Breast epithelium (tissue), 4 donors: Measurements from ENCODE around the gene FRMD4A. TPM values are rescaled to one million over a fixed set of nuclear protein-coding genes. Genes with fewer than 3 reads are reported as not detected.

Experiments
- DNase-seq, 2 donors: peaks; one replicate each; pipeline ENCODE4 v3.0.0-alpha.2; 2019; ENCODE audit warnings: low spot score in 2 of 2
- H3K27ac ChIP-seq, 2 donors: fragments of 200-600 bp; sonication (generic) in 1 of 2; one replicate each; pipeline ENCODE4 v1.5.1; 2016 to 2019; ENCODE audit warnings: mild to moderate bottlenecking in 1 of 2
- H3K27me3 ChIP-seq, 2 donors: fragments of 200-600 bp; sonication (generic) in 1 of 2; one replicate each; pipeline versions ENCODE4 v1.5.1 to v1.6.0; 2017 to 2019; ENCODE audit warnings: control low read depth in 1 of 2, mild to moderate bottlenecking in 1 of 2
- H3K36me3 ChIP-seq: fragments of 200-600 bp; one replicate; pipeline ENCODE4 v1.5.1; 2019
- H3K4me1 ChIP-seq, 2 donors: fragments of 200-600 bp; sonication (generic); one replicate each; pipeline ENCODE4 v1.5.1; 2016 to 2019; ENCODE audit warnings: control low read depth in 1 of 2
- H3K4me3 ChIP-seq, 3 donors: fragments of 200-600 bp; sonication (generic); 1 replicate in 2 of 3; 2 replicates in 1 of 3; pipeline ENCODE4 v1.5.1; 2016 to 2019; ENCODE audit warnings: mild to moderate bottlenecking in 3 of 3, moderate library complexity in 2 of 3
- H3K9me3 ChIP-seq, 2 donors: fragments of 200-600 bp; sonication (generic) in 1 of 2; one replicate each; pipeline ENCODE4 v1.5.1; 2016 to 2019; ENCODE audit warnings: control low read depth in 1 of 2
- CTCF ChIP-seq, 3 donors: fragments of 450-650 bp; IDR thresholded peaks; one replicate each; pipeline ENCODE4 v1.5.1; 2016 to 2017; ENCODE audit warnings: antibody characterized with exemption in 3 of 3, mild to moderate bottlenecking in 3 of 3, moderate library complexity in 3 of 3
- POLR2A ChIP-seq: fragments of 450-650 bp; IDR thresholded peaks from one replicate; pipeline ENCODE4 v1.6.1; 2016; ENCODE audit warnings: antibody characterized with exemption, mild to moderate bottlenecking, moderate library complexity
- POLR2AphosphoS5 ChIP-seq, 3 donors: sonication (generic); formaldehyde crosslinking; IDR thresholded peaks; one replicate each; pipeline ENCODE4 v1.6.1; 2017; ENCODE audit warnings: antibody characterized with exemption in 3 of 3
- intact Hi-C: fragments of 100-400 bp; cut with DNase I; formaldehyde crosslinking; loops from one replicate; pipeline ENCODE4 v1.15.1; 2023; ENCODE audit warnings: low total_unique reads
- total RNA-seq, 3 donors: library from RNA; depleted of rRNA; stranded (reverse); fragments of >200 nt; gene quantifications; one replicate each; pipeline ENCODE4 v1.1.0, GENCODE V29; 2016

FRMD4A gene
- total RNA-seq, 3 donors from 2014 or later, result 27.5 to 107 (median 34.4) TPM

- peak overlapping the region in 1 of 3 donors; percentile 24 for H3K4me3 ChIP-seq
- no peak for DNase-seq
- no peaks in the 10 kb centered on the region for H3K27me3 ChIP-seq
- no peak for TF ChIP-seq POLR2AphosphoS5 (IDR thresholded peaks at IDR 0.05)
- TF ChIP-seq CTCF (IDR thresholded peaks at IDR 0.05), result no peak
- TF ChIP-seq POLR2A, result no peak
- H3K9me3 ChIP-seq, result no peaks in the 10 kb centered on the region
- intact Hi-C loops, result no loop called here
- H3K27ac ChIP-seq, result no peak overlapping the region
- H3K4me1 ChIP-seq, result no peaks in the 10 kb centered on the region
- no peaks in the 10 kb centered on the region for H3K36me3 ChIP-seq
Measured at GRCh38 chr10:14089556-14090292, 241.0 kb downstream of the FRMD4A start.

GRCh38 chr10:14087566-14087965 is 243.2 kb downstream of the FRMD4A start:
- Histone ChIP-seq H3K9me3 (no peaks in the 10 kb centered on the region), H3K4me3 (no peak overlapping the region), H3K4me1 (no peaks in the 10 kb centered on the region), H3K27ac (no peak overlapping the region), H3K27me3 (no peaks in the 10 kb centered on the region), H3K36me3 (no peaks in the 10 kb centered on the region)
- TF ChIP-seq CTCF (IDR thresholded peaks at IDR 0.05) (no peak), POLR2AphosphoS5 (IDR thresholded peaks at IDR 0.05) (no peak), POLR2A (no peak)
- DNase-seq, result no peak
- intact Hi-C loops, result no loop called here

- Histone ChIP-seq H3K27me3 (no peaks in the 10 kb centered on the region), H3K27ac (no peak overlapping the region), H3K4me3 (no peak overlapping the region), H3K9me3 (no peaks in the 10 kb centered on the region), H3K4me1 (no peaks in the 10 kb centered on the region), H3K36me3 (no peaks in the 10 kb centered on the region)
- TF ChIP-seq POLR2AphosphoS5 (IDR thresholded peaks at IDR 0.05), result no peak
- TF ChIP-seq CTCF (IDR thresholded peaks at IDR 0.05), result no peak
- no peak for TF ChIP-seq POLR2A
- intact Hi-C loops, result no loop called here
- no peak for DNase-seq
Measured at GRCh38 chr10:14086596-14086995, 244.1 kb downstream of the FRMD4A start.

- Histone ChIP-seq H3K27ac (no peak overlapping the region), H3K4me3 (no peak overlapping the region), H3K9me3 (no peaks in the 10 kb centered on the region), H3K36me3 (no peaks in the 10 kb centered on the region), H3K4me1 (no peaks in the 10 kb centered on the region), H3K27me3 (no peaks in the 10 kb centered on the region)
- DNase-seq, result no peak
- intact Hi-C loops, result no loop called here
- TF ChIP-seq POLR2A (no peak), CTCF (IDR thresholded peaks at IDR 0.05) (no peak), POLR2AphosphoS5 (IDR thresholded peaks at IDR 0.05) (no peak)
Measured at GRCh38 chr10:14084875-14085274, 245.8 kb downstream of the FRMD4A start.

- H3K36me3 ChIP-seq, result no peaks in the 10 kb centered on the region
- no peak for DNase-seq
- H3K9me3 ChIP-seq, result peaks cover 0 to 5% of the 10 kb centered on the region in 2 donors
- no peak overlapping the region for H3K4me3 ChIP-seq
- H3K27me3 ChIP-seq, result no peaks in the 10 kb centered on the region
- no peaks in the 10 kb centered on the region for H3K4me1 ChIP-seq
- intact Hi-C loops, result no loop called here
- TF ChIP-seq POLR2AphosphoS5 (IDR thresholded peaks at IDR 0.05) (no peak), POLR2A (no peak), CTCF (IDR thresholded peaks at IDR 0.05) (no peak)
- H3K27ac ChIP-seq, result no peak overlapping the region
Measured at GRCh38 chr10:14080795-14081194, 249.9 kb downstream of the FRMD4A start.
